OCI-LY3 (cell line): ENCODE data around the gene SRCIN1.

Source experiments
- H2AFZ ChIP-seq: fragments of 200-600, 300-600 bp; shearing (Covaris generic); 2 replicates; pipeline ENCODE4 v1.6.0; 2014; ENCODE audit warnings: antibody characterized with exemption, low read depth, low read length
- H3K27ac ChIP-seq: fragments of 200-600, 300-600 bp; sonication (generic); 2 replicates; pipeline ENCODE4 v1.5.1; 2014; ENCODE audit warnings: mild to moderate bottlenecking, low read length, moderate library complexity, mixed read lengths
- H3K27me3 ChIP-seq: fragments of 200-600, 300-600 bp; sonication (generic); 2 replicates; pipeline ENCODE4 v1.6.1; 2014; ENCODE audit warnings: low read depth, low read length, mixed read lengths
- H3K36me3 ChIP-seq: fragments of 200-600, 300-600 bp; sonication (generic); replicated peaks from 2 replicates; pipeline ENCODE3; 2014; ENCODE audit warnings: low read depth, low read length, mixed read lengths
- H3K4me1 ChIP-seq: fragments of 300-600, 200-600 bp; sonication (generic); 2 replicates; pipeline ENCODE4 v1.6.1; 2014; ENCODE audit warnings: low read length, mixed read lengths
- H3K4me2 ChIP-seq: fragments of 200-600, 300-600 bp; sonication (generic); 2 replicates; pipeline ENCODE4 v1.6.1; 2014; ENCODE audit warnings: low read length, mixed read lengths
- H3K4me3 ChIP-seq: fragments of 300-600, 200-600 bp; sonication (generic); 2 replicates; pipeline ENCODE4 v1.5.1; 2014; ENCODE audit warnings: antibody characterized with exemption, mild to moderate bottlenecking, low read length, moderate library complexity
- H3K79me2 ChIP-seq: fragments of 300-600, 200-600 bp; shearing (Covaris generic); 2 replicates; pipeline ENCODE4 v1.6.1; 2014; ENCODE audit warnings: mild to moderate bottlenecking, low read length, mixed read lengths
- H3K9ac ChIP-seq: fragments of 300-600, 200-600 bp; shearing (Covaris generic); 2 replicates; pipeline ENCODE4 v1.6.0; 2014; ENCODE audit warnings: mild to moderate bottlenecking, low read length, moderate library complexity
- H3K9me3 ChIP-seq: fragments of 200-600, 300-600 bp; shearing (Covaris generic); 2 replicates; pipeline ENCODE4 v1.6.1; 2014; ENCODE audit warnings: low read length, mixed read lengths; ENCODE audit not compliant: insufficient read depth
- H4K20me1 ChIP-seq: fragments of 200-600, 300-600 bp; sonication (generic); 2 replicates; pipeline ENCODE4 v1.6.1; 2016; ENCODE audit warnings: low read length, mixed read lengths; ENCODE audit not compliant: insufficient read depth
- EZH2phosphoT487 ChIP-seq: fragments of 200-600 bp; shearing (Covaris generic); IDR thresholded peaks from 2 replicates; pipeline ENCODE4 v1.6.1; 2018; ENCODE audit warnings: antibody characterized with exemption, mixed run types, low read depth
- TF ChIP-seq, protein P1 (sequence below): fragments of 200-600, 300-600 bp; sonication (generic); IDR thresholded peaks from 2 replicates; pipeline ENCODE4 v1.5.1; 2014; ENCODE audit warnings: antibody characterized with exemption, low read length, low read depth

The SRCIN1 gene

DNA sequence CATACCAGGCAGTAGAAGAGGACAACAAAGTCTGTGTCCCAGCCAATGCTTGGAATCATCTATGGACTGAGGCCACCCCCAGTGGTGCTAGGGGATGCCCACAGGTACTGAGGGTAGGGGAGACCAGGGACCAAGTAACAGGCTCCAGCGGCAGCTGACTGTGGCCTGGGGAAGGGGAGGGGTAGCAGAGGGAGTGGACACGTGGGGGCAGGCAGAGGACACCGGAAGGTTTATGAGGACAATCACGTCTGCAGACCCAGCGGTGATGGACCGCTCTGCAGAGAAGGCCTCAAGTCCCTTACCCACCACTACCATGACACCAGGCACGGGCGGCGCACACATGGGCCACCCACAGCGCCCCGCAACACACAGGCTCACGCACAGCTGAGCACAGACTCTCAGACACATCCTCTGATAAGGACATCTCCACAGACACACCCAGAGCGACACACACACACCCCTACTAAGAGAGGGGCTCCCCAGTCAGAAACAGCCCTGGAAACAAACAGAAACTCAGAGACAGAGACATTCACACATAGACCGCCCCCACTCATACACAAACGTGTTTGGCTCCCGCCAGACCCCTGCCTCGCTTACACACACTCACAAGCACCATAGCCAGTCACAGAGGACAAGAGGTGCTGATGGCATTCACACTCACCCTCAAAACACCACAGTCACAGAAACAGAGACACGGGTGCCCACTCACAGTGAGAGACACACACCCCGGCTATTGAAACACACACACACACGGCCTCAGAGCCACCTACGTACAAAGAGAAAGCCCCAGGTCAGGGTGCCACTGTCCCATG, 35.8 kb downstream of the SRCIN1 start:
- Histone ChIP-seq H3K36me3 (no peaks in the 10 kb centered on the region), H3K9ac (no peak overlapping the region), H3K4me1 (peaks cover 11% of the 10 kb centered on the region), H3K27ac (no peak overlapping the region), H3K9me3 (no peaks in the 10 kb centered on the region), H3K79me2 (no peaks in the 10 kb centered on the region), H3K4me2 (no peak overlapping the region), H3K4me3 (no peak overlapping the region), H4K20me1 (no peaks in the 10 kb centered on the region), H3K27me3 (peaks cover 45% of the 10 kb centered on the region), H2AFZ (no peak overlapping the region)
- TF ChIP-seq EZH2phosphoT487, result no peak
- TF ChIP-seq, protein P1, sequence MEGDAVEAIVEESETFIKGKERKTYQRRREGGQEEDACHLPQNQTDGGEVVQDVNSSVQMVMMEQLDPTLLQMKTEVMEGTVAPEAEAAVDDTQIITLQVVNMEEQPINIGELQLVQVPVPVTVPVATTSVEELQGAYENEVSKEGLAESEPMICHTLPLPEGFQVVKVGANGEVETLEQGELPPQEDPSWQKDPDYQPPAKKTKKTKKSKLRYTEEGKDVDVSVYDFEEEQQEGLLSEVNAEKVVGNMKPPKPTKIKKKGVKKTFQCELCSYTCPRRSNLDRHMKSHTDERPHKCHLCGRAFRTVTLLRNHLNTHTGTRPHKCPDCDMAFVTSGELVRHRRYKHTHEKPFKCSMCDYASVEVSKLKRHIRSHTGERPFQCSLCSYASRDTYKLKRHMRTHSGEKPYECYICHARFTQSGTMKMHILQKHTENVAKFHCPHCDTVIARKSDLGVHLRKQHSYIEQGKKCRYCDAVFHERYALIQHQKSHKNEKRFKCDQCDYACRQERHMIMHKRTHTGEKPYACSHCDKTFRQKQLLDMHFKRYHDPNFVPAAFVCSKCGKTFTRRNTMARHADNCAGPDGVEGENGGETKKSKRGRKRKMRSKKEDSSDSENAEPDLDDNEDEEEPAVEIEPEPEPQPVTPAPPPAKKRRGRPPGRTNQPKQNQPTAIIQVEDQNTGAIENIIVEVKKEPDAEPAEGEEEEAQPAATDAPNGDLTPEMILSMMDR, result no peak

GRCh38 chr17:38568845-38569510, 36.8 kb downstream of the SRCIN1 start:
- Histone ChIP-seq H3K27ac (no peak overlapping the region), H2AFZ (no peak overlapping the region), H3K79me2 (no peaks in the 10 kb centered on the region), H3K27me3 (peaks cover 38% of the 10 kb centered on the region), H3K9ac (no peak overlapping the region), H3K4me3 (no peak overlapping the region), H3K4me1 (peaks cover 11% of the 10 kb centered on the region), H4K20me1 (no peaks in the 10 kb centered on the region), H3K9me3 (no peaks in the 10 kb centered on the region), H3K36me3 (no peaks in the 10 kb centered on the region), H3K4me2 (no peak overlapping the region)
- TF ChIP-seq, protein P1, result no peak

- Histone ChIP-seq H4K20me1 (no peaks in the 10 kb centered on the region), H2AFZ (no peak overlapping the region), H3K4me3 (no peak overlapping the region), H3K9ac (no peak overlapping the region), H3K4me1 (peaks cover 11% of the 10 kb centered on the region), H3K79me2 (no peaks in the 10 kb centered on the region), H3K9me3 (no peaks in the 10 kb centered on the region), H3K27me3 (peaks cover 33% of the 10 kb centered on the region), H3K4me2 (no peak overlapping the region), H3K36me3 (no peaks in the 10 kb centered on the region), H3K27ac (no peak overlapping the region)
- TF ChIP-seq EZH2phosphoT487, result no peak
- TF ChIP-seq, protein P1, result no peak
These were observed 37.5 kb downstream of the SRCIN1 start for GRCh38 chr17:38568274-38568673.

GRCh38 chr17:38567350-38567749, 38.4 kb downstream of the SRCIN1 start:
- H3K9ac ChIP-seq, result no peak overlapping the region
- H3K4me2 ChIP-seq, result no peak overlapping the region
- H3K4me1 ChIP-seq, result peaks cover 11% of the 10 kb centered on the region
- no peak overlapping the region for H3K27ac ChIP-seq
- no peaks in the 10 kb centered on the region for H4K20me1 ChIP-seq
- no peak overlapping the region for H2AFZ ChIP-seq
- H3K79me2 ChIP-seq, result no peaks in the 10 kb centered on the region
- no peaks in the 10 kb centered on the region for H3K36me3 ChIP-seq
- H3K27me3 ChIP-seq, result peaks cover 28% of the 10 kb centered on the region
- TF ChIP-seq EZH2phosphoT487, result no peak
- TF ChIP-seq, protein P1, result no peak
- no peaks in the 10 kb centered on the region for H3K9me3 ChIP-seq
- no peak overlapping the region for H3K4me3 ChIP-seq
